ENCODE measurements around the gene LHFPL4. TPM values are rescaled to one million over a fixed set of nuclear protein-coding genes. Genes with fewer than 3 reads are reported as not detected.
A peak's percentile ranks its signal among the peaks of the same experiment; 100 is the strongest.

LHFPL4 gene
- total RNA-seq, 1 experiment from 2014 or later: 16.3 TPM

DNA sequence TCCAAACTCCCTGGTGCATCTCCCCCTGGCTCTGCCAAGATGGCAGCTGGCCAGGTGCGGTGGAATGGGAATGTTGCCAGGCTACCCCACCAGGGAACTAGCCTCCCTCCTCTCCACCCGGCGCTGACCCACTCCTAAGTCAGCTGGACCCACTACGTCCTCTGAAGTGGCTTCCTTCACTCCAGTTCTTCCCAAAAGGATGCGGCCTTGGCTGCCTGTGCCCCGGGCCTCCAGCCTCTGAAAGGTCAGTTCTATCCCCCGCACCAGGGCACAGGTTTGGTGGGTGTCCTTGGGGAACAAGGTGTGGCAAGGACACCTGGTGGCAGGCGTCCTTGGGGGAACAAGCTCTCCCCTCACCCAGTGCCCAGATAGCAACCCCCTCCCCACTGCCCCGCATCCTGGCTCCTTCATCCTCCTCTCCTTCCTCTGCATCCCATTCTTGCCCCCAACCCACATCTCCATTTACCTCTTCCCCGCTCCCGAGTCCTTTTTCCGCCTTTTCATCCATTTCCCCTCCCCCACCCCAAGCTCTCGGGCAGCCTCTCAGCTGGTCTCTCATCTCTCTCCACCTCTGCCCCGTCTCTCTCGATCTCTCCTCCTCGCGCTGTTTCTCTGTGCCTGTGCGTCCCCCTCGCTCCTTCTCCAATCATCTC lies 54.0 kb downstream of the LHFPL4 start:
- H3K56ac ChIP-seq (ENCODE audit: insufficient read length, low read depth, low read length): no peak overlapping the region
- no peaks in the 10 kb centered on the region for H3K79me1 ChIP-seq (ENCODE audit: insufficient read depth, low read depth, low read length, poor library complexity, severe bottlenecking)
- WGBS (ENCODE audit: extremely low coverage, insufficient read length, low lambda C conversion rate): no CpG with 5 or more reads among the region's 19 CpGs
- no peak overlapping the region for H3K23ac ChIP-seq (ENCODE audit: insufficient read length, low read depth, low read length)
- no peak overlapping the region for H2BK120ac ChIP-seq (ENCODE audit: low read depth, low read length, poor library complexity, severe bottlenecking)
- H2BK15ac ChIP-seq (ENCODE audit: low read depth, low read length): no peak overlapping the region
- H4K8ac ChIP-seq (replicated peaks; ENCODE audit: insufficient read length, low read depth, low read length): no peak overlapping the region
- Mint-ChIP-seq H3K9me3 (no peaks in the 10 kb centered on the region; a peak in 1 of 5 replicates), H3K4me1 (peaks cover 13 to 14% of the 10 kb centered on the region in 2 experiments), H3K36me3 (ENCODE audit: insufficient read depth in 1 of 3, low read depth in 3 of 3) (no peaks in the 10 kb centered on the region; a peak in 1 of 7 replicates), H3K27ac (peak overlapping the region in 1 of 3 experiments; percentile 54; a peak in 1 of 7 replicates), H3K27me3 (ENCODE audit: low read depth) (peaks cover 59% of the 10 kb centered on the region), H3K4me3 (peak overlapping the region; percentile 83 to 88)
- H4K91ac ChIP-seq (ENCODE audit: insufficient read length, low read depth, low read length): no peak overlapping the region
- no peak overlapping the region for H2BK20ac ChIP-seq (ENCODE audit: low read depth, low read length, poor library complexity, severe bottlenecking)
- DNase-seq: peak; percentile 47
- H3K14ac ChIP-seq (ENCODE audit: insufficient read depth, low read length): no peak overlapping the region
- no peaks in the 10 kb centered on the region for H3K79me2 ChIP-seq (ENCODE audit: insufficient read depth, low read length)
- H3T11ph ChIP-seq (ENCODE audit: low read length): no peak overlapping the region
- no peak overlapping the region for H4K5ac ChIP-seq (ENCODE audit: insufficient read length, low read depth, low read length)
- peak overlapping the region; percentile 66 for H3K4me2 ChIP-seq (ENCODE audit: insufficient read depth, insufficient read length, low read length)
- no peak overlapping the region for H2AFZ ChIP-seq (ENCODE audit: low read length)
- no peak overlapping the region for H2AK5ac ChIP-seq (ENCODE audit: insufficient read length, low read length)
- TF ChIP-seq, protein P1, sequence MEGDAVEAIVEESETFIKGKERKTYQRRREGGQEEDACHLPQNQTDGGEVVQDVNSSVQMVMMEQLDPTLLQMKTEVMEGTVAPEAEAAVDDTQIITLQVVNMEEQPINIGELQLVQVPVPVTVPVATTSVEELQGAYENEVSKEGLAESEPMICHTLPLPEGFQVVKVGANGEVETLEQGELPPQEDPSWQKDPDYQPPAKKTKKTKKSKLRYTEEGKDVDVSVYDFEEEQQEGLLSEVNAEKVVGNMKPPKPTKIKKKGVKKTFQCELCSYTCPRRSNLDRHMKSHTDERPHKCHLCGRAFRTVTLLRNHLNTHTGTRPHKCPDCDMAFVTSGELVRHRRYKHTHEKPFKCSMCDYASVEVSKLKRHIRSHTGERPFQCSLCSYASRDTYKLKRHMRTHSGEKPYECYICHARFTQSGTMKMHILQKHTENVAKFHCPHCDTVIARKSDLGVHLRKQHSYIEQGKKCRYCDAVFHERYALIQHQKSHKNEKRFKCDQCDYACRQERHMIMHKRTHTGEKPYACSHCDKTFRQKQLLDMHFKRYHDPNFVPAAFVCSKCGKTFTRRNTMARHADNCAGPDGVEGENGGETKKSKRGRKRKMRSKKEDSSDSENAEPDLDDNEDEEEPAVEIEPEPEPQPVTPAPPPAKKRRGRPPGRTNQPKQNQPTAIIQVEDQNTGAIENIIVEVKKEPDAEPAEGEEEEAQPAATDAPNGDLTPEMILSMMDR (conservative IDR thresholded peaks at IDR 0.05): no peak
- H3K9ac ChIP-seq (ENCODE audit: extremely low read depth, insufficient read length, low read length): no peak overlapping the region
- H3K23me2 ChIP-seq (ENCODE audit: insufficient read length, low read depth, low read length, poor library complexity, severe bottlenecking): peaks cover 7% of the 10 kb centered on the region
- no peaks in the 10 kb centered on the region for H4K20me1 ChIP-seq (ENCODE audit: control insufficient read depth, insufficient read depth, insufficient read length)
- no peaks in the 10 kb centered on the region; the same call in 1 of the 2 replicates for H3K27me3 ChIP-seq (ENCODE audit: insufficient read depth, low read length)
- no peaks in the 10 kb centered on the region for H3K9me3 ChIP-seq (ENCODE audit: control insufficient read depth, low read depth, low read length)
- no peak overlapping the region for H3K27ac ChIP-seq (ENCODE audit: insufficient read length, low read depth, low read length)
- H3K18ac ChIP-seq (ENCODE audit: insufficient read length, low read depth, low read length): no peak overlapping the region
- no peak overlapping the region for H2BK5ac ChIP-seq (ENCODE audit: insufficient read length, low read length)
- no peak overlapping the region for H2BK12ac ChIP-seq (ENCODE audit: insufficient read length, low read depth, low read length)
- H3K4ac ChIP-seq (ENCODE audit: low read depth, low read length): no peak overlapping the region
- no peaks in the 10 kb centered on the region for H3K4me1 ChIP-seq (ENCODE audit: insufficient read depth, low read length)

Data from H9 (cell line).